CD4-positive, alpha-beta T cell treated with Interleukin-4 for 4 hours (primary cell): ENCODE data around the gene ZMYND10.
"Not testable (repeated sequence)": the region's sequence is repeated elsewhere in the genome, so short reads cannot be mapped to it uniquely, and the experiment has no call there.

Source experiments
- DNase-seq: peaks from one replicate; pipeline ENCODE4 v3.0.0-alpha.2; 2020

Gene ZMYND10

DNA sequence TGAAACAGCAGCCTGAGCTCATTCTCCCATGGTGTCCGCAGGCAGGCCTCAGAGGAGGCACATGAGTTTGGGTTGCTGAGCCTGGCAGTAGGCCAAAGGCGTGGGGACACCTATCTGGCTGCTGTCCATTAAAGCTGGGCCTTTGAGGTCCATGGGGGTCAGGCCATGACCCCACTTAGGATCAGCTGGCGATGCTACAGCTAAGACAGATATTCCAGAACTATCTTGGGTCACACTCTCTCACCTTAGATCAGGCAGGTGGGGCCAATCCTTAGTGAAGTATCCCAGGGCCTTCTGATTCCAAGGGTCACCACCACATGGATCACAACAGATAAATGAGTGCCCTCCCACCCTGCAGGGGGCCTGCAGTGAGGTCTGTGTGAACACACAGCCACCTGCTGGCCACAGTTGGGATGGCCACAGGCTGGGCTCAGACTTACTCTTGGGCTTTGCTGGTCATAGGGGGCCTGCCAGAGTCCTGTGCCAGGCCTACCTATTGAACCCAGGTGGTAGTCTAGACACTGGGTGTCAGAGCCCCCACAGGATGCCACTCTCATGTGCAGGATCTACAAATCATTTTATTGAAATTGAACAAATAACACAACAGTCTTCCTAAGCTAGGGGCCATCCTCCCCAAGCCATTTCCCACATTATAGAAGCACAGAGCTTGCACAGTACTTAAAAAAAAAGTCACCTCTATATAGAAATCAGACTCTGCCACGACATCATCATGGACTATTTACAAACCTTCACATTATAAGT lies 21.0 kb downstream of the ZMYND10 start:
- DNase-seq = peak; percentile 53

DNA sequence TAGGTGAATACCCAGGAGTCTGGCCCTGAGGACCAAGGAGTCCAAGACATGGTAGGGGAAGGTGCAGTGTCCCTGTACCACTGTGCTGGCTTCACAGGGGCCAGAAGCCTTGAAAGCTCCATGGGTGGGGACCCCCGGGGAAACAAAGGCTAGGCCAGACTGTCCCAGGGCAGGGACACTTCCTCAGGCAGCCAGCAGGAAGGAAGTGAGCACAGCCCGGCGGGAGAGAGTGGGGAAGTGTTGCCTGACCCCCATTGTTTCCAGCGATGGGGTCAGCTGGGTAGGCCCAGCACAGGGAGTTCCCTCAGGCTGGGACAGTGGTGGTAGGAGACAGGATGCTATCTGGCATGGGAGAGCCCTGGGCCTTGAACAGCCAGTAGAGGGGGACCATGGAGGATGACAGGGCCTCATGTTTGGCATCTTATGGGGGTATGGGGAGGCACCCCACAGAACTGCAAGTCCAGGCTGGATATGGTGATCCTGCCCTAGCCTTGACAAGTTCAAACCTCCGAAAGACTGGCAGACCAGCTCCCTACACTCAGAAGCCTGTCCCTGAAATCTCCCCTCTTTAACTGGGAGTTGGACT lies 21.8 kb downstream of the ZMYND10 start:
- DNase-seq = no peak

DNA sequence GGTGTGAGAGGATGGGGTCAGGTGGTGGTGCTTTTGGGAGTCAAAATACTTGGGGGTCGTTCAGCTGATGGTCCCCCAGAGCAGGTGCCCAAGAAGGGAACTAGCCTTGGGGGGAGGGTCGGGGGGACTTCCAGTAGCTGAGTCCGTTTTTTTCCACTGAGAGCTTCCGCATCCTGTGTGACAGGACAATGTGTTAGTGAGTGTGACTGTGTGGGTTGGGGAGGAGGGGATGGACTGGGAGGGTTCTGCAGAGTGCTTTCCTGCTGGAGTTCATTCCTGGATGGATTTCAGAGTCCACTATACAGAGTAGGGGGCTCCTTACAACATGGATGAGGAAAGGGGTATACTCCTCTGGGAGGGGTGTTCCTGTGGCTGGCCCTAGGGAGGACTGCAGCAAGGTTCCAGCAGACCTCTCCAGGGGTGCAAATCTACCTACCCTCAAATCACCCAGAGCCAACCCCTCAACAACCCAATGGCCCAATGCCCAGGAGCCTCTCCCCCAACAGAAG lies 22.4 kb downstream of the ZMYND10 start:
- no peak for DNase-seq

DNA sequence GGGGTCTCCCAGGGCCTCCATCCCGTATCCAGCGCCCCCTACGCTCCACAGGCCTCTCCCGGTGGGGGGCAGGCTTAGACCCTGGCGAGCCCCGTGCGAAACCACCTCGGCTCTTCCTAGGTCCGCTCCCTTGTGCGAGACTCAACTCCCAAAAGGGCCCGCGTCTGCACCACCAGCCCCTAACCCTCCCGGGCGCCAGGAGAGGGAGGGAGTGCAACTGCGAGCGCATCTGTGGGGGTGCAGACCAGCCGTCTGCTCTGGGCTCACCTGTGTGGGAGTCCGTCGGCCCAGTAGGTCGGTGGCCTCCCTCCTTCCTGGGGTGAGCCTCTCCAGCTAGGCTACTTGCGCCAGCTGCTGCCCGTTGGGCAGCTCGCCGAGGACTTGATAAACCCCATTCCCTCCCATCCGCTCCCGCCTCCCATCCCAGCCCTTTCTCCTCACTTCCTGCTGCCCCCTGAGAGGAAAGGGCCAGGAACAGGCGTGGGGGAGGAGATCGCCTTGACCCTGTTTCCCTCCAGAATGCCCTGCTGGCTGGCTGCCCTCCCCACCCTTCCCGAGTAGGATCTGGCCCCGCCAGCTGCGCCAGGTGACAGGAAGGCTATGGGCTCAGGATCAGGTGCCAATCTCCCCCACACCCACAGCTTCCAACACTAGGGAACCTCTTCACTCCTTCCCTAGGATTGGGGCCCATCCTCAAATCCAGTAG lies 23.0 kb downstream of the ZMYND10 start, which contains the start of gene HYAL2:
HYAL2 (minus strand) TSS at position 360 of the 706 bp plus-strand sequence. CDS start 2,256 bp downstream, outside the sequence.
- DNase-seq = no peak

DNA sequence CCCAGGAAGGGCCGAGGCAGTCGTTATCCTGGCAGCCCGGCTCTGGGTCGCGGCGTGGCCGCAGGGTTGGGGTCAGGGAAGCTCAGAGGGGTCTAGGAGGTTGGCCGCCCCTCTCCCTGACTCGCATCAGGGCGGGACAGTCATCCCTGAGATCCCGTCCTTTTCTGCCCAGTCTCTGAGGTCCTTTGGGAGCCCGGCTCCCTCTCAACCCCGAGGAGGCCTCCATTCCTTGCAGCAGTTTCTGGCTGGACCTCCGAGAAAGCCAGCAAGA lies 23.5 kb downstream of the ZMYND10 start:
- DNase-seq = no peak

DNA sequence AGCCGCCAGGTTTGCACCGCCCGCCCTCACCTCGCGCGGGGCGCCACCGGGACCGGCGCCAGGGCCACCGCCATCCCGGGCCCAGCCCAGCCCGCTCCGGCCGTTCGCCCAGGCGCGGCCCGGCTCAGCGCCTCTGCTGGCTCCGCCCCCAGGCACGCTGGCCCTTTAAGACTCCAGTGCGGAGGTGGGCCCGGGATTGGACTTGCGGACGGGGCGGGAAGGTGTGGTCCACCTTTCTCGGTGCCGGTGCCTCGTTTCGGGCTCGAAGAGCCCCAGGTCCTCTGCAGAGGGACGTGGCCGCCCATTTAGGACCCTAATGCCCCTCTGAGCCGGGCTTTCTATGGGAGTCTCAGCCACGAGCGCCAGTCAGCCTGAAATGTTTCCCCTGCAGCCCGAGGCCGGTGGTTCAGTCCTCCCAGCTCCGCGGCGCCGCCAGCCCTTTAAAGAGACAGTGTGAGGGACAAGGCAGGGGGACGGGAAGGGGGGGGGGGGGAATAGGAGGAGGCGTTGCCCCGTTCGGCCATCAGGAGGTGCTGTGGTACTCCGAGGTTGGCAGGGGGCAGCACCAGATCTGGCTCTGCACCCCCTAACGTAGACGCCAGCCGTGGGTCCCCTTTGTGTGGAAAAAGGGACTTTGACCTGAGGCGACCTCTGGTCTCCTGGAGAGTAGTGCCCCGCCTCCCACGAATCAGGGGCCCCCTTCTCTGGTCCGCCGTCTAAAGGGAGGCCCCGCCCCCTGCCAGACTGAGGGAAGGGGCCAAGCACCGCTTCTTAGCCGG lies 24.0 kb downstream of the ZMYND10 start:
- DNase-seq = peak; percentile 76

DNA sequence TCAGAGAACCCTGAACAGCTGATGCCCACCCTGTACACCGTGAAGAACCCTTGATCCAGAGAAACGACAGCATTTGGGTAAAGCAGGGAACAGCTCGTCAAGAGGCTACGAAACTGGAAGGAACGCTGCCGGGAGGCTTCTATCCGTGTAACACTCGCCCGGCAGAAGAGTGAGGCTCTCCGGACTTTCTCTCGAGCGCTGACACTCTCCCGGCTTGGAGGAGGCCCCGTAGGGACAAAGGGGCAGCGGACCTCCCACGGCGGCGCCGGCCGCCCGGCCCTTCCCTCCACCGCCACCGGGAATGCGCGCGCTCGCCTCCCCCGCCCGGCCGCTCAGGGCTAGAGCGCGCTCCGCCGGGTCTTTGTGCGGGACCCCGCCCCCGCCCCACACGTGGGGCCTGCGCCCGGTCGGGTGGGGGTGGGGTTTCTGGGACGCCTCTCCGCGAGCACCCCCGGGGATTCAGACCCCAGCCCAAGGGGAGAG lies 24.6 kb downstream of the ZMYND10 start:
- DNase-seq = peak; percentile 48

DNA sequence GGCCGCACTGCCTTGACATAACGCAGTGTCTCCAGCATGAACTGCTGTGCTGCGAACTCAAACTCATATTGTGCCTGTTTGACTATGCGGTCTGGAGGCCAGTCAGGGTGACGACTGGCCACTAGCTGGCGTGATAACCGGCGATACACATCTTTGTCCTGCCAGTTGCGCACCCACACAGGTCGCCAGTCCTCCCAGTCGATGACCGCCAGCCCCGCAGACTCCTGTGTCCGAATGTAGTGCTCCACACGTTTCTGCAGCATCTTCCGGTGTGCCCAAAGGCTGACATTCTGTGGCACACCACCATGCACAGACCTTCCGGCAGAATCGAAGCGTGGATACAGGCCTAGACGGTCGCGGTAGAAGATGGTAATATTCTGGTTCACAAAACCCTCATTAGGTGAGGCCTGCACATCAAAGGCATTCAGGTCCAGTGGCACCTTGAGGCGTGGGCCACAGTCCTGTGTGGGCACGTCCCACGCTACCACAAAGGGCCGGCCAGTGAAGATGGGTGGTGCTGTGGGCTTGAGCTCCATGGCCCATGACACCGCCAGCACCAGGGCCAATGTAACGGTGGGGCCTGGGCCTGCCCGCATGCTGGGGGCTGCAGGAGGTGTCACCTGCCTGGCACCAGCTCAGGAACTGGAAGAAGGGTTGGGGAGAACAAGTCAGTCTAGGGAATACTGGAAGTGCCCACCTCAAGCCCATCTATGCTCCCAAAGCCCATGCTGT lies 25.5 kb downstream of the ZMYND10 start:
- DNase-seq = no peak

DNA sequence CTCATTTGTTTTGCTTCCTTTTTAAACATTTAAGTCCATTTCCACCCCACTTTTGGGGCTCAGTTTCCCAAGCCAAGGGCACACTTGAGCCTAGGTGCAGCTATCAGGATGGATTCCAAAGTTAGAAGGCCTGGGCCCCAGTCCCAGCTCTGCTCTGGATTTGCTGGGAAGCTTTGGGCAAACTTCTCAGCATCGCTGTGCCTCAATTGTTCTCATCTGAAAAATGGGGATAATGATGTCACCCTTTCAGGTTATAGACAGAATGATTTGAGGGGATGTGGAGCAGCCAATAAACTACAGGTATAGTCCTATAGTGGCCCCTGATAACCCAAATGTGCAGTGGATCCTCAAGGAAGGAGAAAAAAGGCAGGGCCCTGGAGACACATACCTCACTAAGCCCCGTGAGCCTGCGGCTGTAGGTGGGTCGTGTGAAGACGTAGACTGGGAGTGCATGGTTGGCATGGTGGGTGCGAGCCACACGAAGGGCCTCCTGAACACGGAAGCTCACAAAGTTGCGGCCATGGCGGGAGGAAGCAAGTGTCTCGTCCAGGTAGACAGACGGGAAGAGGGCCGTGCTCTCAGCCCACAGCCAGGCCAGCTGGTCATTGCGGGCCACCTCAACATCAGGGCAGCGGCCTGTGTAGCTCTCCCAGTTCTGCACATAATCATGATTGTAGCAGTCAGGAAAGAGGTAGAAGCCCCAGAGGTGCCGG lies 26.2 kb downstream of the ZMYND10 start:
- no peak for DNase-seq

DNA sequence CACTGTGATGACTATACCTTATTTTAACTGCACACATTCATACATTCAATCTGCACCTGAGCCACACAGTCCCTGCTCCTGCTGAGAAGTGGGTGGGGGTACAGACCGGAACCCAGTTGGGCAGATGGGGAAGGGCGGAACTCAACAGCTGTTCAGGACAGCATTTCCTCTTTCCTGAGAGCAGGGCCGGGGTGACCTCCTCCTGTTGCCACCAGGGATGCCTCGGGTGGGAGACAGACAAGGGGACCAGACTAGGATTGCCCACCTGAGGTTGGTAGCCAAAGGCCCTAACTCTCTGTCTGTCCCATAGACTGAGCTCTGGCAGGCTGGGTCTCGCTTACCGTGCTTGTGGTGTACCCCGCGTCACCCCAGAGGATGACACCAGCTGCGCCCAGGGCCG lies 26.9 kb downstream of the ZMYND10 start:
- DNase-seq = no peak

DNA sequence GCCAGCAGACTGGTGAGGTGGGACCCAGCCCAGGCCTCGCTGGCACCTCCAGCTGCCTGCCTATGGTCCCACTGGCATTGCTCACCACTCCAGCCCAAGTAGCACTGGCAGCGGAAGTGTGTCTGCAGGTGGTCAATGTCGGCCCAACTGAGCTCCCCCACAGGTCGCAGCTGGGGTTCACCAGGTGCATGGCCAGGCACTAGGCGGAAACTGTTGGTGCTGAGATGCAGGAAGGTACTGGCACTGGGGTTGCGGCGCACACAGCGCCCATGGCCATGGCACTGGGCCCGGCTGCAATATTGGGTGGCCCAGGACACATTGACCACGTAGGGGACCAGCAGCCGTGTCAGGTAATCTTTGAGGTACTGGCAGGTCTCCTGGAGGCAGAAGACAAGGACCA lies 27.4 kb downstream of the ZMYND10 start:
- DNase-seq = no peak

DNA sequence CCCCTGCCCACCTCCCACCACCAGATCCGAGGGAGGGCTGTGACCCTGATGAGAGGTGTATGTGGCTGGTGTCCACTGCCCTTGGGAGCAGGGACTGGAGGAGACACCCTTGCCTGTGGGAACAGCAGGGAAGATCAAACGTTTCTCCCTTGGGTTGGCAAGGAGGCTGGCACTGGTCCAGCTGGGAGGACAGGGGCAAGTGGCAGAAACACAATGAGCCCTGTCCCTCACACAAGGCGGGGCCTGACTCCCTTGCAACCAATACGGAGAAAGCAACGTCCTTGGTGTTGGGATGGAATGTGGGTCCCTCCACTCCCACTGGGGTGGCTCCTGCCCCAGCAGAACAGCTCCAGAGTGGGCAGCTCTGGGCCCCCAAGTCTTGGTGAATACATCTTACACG lies 28.2 kb downstream of the ZMYND10 start:
- no peak for DNase-seq

DNA sequence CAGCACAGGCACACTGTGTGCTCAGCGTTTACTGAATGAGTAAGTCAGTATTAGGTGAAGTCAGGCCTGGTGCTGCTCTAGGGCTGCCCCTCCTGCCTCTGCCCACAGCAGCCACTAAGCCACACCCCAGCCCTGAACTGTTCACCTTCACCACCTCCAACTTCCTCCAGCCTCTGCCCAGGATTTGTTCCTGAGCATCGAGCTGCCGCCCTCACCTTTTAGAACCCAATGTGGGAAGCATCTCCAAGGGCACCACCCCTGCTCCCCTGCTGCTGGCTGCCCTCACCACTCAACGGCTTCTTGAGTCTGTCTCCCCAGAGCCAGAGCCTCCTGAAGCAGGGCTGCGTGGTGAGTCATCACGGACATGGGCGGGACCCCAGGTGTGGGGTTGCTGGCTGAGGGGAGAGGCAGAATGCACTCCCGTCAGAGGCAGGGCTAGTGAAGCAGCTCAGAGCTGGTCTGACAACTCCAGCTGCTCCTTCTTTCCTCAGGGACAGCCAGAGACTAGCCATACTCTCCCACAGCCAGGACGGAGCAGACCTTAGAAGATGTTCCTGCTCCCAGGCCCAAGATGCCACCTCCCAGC lies 28.8 kb downstream of the ZMYND10 start:
- peak; percentile 86 for DNase-seq

DNA sequence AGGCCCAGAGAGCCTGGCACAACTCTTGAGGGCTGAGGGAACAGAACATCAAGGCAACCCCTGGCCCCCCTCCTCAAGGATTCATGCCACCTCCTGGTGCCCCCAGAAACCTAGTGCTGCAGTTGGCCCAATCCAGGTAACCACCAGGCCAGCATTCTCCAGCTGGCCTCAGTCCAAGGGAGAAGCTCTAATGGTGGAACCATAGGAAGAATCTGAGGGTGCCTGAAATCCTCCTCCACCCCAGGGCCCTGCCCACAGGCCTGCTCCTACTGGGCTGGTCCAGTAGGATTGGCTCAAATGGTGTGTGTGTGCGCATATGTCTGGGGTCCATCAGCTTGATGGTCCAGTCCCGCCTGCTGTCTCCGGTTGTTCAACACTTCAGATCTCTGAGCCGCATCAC lies 30.7 kb downstream of the ZMYND10 start:
- DNase-seq = no peak

DNA sequence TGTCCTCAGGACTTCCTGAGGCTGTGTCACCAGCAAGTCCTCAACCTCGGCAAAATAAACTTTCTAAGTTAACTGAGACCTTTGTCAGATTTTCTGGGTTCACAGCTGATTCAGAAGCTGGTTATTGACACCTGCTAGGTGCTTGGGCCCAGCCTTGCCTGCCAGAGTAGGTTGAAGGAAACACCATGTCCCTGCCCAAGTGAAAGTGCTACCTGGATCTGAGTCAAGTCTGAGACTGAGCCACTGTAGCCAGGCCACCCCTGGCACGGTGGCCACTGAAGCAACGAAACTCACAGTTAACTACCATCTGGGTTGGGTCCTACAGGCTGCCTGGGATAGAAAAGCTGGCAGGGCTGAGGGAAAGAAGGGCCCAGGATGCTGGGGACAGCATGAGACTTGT lies 31.2 kb downstream of the ZMYND10 start:
- no peak for DNase-seq

DNA sequence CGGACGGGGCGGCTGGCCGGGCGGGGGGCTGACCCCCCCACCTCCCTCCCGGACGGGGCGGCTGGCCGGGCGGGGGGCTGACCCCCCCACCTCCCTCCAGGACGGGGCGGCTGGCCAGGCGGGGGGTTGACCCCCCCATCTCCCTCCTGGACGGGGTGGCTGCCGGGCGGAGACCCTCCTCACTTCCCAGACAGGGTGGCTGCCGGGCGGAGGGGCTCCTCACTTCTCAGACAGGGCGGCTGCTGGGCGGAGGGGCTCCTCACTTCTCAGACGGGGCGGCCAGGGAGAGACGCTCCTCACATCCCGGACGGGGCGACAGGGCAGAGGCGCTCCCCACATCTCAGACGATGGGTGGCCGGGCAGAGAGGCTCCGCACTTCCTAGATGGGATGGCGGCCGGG lies 33.5 kb downstream of the ZMYND10 start:
- not testable (repeated sequence) for DNase-seq

DNA sequence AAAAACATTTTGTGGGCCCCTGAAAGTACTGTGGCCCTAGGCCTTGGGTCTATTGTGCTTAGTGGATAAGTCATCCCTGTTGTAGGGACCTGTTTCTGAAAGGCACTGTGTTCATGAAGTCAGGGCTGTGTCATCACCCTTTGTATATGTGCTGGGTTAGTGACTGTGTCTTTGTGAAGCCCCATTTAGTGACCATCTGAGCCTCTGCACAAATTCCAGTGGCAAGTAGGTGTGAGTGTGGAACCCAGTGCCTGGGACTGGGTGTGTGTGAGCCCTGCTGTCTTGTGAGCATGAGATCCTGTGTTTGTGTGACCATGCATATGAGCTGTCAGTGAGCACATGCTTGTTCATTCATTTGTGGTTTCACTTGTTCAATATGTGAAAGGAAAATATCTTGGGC lies 40.9 kb downstream of the ZMYND10 start:
- no peak for DNase-seq

DNA sequence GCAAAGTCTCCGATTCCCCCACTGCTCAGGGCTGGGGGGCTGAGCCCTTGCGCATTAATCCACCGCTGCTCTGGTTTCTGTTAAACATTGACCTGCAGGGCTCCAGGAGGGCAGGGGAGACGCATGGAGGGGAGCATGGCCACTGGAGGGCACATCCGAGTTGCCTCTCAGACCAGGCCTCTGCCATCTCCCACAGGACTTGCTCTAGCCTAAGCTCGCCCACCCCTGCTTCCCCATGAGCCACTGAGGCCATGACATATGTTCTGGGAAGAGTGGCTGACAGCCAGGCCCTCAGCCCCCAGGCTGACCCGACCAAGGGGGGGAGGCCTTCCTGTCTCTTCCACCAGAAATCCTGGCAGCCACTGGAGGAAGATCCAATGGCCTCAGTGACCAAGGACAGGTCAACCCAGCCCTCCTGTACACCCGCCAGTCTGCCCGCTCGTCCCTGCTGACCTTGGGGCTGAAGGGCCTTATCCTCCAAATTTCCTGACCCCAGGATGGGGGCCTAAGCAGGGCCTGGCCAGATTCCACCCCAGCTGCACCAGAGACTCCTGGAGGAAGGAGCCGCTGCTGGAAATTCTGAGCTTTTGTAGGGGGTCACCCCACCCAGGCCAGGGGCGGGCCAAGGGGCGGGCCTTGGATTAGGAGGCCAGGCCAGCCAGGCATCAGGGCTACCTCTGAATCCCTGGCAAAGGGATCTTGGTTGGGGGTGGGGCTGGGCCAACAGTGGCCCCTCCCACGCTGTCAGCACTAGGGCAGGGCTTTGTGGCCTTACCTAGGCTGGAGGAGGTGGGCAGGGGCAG lies 42.3 kb downstream of the ZMYND10 start, which contains the start of gene HYAL1:
HYAL1 (minus strand) TSS at position 562 of the 803 bp plus-strand sequence. CDS start 618 bp downstream, outside the sequence.
- no peak for DNase-seq

DNA sequence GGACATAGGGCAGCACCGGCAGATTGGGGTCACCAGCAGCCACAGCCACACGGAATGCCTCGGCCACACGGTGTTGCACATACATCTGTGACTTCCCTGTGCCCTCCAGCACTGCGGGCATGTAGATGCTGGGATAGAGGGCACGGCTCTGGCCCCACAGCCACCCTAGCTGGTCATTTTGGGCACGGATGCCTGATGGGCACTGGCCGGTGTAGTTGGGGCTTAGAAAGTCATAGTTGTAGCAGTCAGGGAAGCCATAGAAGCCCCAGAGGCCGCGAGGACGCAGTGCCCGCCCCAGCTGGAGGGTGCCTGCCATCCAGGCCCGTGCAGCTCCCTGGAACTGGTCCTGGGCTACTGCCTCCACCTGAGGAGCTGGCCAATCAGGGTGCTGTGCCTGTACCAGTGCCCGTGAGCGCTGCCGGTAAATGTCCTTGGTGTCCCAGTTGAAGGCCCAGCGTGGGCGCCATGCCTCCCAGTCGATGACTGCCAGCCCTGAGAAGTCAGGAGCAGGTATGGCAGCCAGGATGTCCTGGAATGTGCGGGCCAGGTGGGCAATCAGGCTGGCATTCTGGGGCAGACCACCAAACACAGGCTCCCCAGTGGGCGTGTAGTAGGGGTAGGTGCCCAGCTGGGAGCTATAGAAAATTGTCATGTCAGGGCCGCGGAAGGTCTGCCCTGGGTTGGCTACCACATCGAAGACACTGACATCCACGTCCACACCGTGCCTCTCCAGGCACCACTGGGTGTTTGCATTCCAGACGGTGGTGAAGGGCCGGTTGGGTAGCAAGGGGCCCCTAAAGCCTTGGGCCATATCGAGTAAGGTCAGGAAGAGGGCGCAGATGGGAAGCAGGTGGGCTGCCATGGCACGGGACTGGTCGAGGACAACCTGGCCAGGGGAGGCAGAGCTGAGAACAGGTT lies 43.2 kb downstream of the ZMYND10 start:
- no peak for DNase-seq
